K562 (cell line): ENCODE results near the gene PPTC7. TPM values are rescaled to one million over a fixed set of nuclear protein-coding genes. Genes with fewer than 3 reads are reported as not detected.

ENCODE experiments used
- ARID2 ChIP-seq: fragments of 450-650 bp; IDR thresholded peaks from 2 replicates; pipeline ENCODE4 v1.6.1; 2017; ENCODE audit warnings: antibody characterized with exemption, mild to moderate bottlenecking
- CREB5 ChIP-seq: fragments of 250-450 bp; sonication (Bioruptor Pico); IDR thresholded peaks from 2 replicates; pipeline ENCODE4 v1.5.0; 2020; ENCODE audit warnings: mild to moderate bottlenecking
- DNMT1 ChIP-seq: fragments of 450-650 bp; IDR thresholded peaks from 2 replicates; pipeline ENCODE4 v1.6.1; 2016; ENCODE audit warnings: antibody characterized with exemption, mild to moderate bottlenecking
- E2F6 ChIP-seq, 2 experiments: IDR thresholded peaks; 2 replicates each; pipeline ENCODE4 v1.6.1; 2011; ENCODE audit warnings: borderline replicate concordance in 1 of 2, control low read depth in 1 of 2, low read depth in 1 of 2, low read length in 1 of 2, mild to moderate bottlenecking in 1 of 2, mixed read lengths in 1 of 2, moderate library complexity in 1 of 2; ENCODE audit not compliant: insufficient read depth in 1 of 2, insufficient read length in 1 of 2, poor library complexity in 1 of 2, severe bottlenecking in 1 of 2; ENCODE audit errors: extremely low read depth in 1 of 2
- EZH2 ChIP-seq: IDR thresholded peaks from 2 replicates; pipeline ENCODE4 v1.6.1; 2012; ENCODE audit warnings: low read depth, mild to moderate bottlenecking, inconsistent platforms, low read length, borderline replicate concordance
- PCBP1 ChIP-seq: fragments of 200-400 bp; formaldehyde crosslinking; IDR thresholded peaks from 2 replicates; pipeline ENCODE4 v1.6.1; 2018; ENCODE audit warnings: mild to moderate bottlenecking, low read depth, low read length; ENCODE audit not compliant: poor library complexity, severe bottlenecking
- RBM22 ChIP-seq: fragments of 200-400 bp; formaldehyde crosslinking; IDR thresholded peaks from 2 replicates; pipeline ENCODE4 v1.6.1; 2018; ENCODE audit warnings: low read length, low read depth; ENCODE audit not compliant: poor library complexity, severe bottlenecking
- REST ChIP-seq, 2 experiments: fragments of 450-650 bp; formaldehyde crosslinking in 1 of 2; IDR thresholded peaks; 2 replicates each; pipeline versions ENCODE4 v1.4.0 to v1.6.1; 2014 to 2020; ENCODE audit warnings: mild to moderate bottlenecking in 2 of 2, borderline replicate concordance in 1 of 2, low read depth in 1 of 2
- XRCC4 ChIP-seq: IDR thresholded peaks from one replicate; pipeline ENCODE4 v1.6.1; 2011; ENCODE audit not compliant: insufficient read depth, insufficient read length; ENCODE audit errors: extremely low read depth
- ZC3H11A ChIP-seq: IDR thresholded peaks from 2 replicates; pipeline ENCODE4 v1.6.1; 2012; ENCODE audit warnings: low read depth, low read length, improper control_type of control experiment
- polyA plus RNA-seq, 8 experiments: library from polyadenylated mRNA; depleted of rRNA in 4 of 8; stranded (reverse) in 5 of 8; unstranded in 3 of 8; fragments of >200 nt; fragmentation: Nextera tagmentation in 2 of 8; fragmentation: Illumina TruSeq in 1 of 8; extraction: Ambion mirVana in 2 of 8; extraction: Trizol in 1 of 8; gene quantifications; 2 replicates each; pipeline versions ENCODE4 v1.2.1 to v1.2.3, GENCODE V29; 2011 to 2014; ENCODE audit warnings: inconsistent platforms in 1 of 8, missing spikeins in 1 of 8
- total RNA-seq, 7 experiments: library from RNA; depleted of rRNA in 6 of 7; stranded (reverse); fragments of >200 nt in 6 of 7; fragmentation: Illumina TruSeq in 2 of 7; extraction: Trizol in 2 of 7; gene quantifications; 2 replicates each; pipeline versions ENCODE4 v1.2.1 to v1.2.3, GENCODE V29; 2011 to 2021; ENCODE audit warnings: low replicate concordance in 1 of 7

Gene PPTC7
- total and polyA plus RNA-seq, 9 of the 15 experiments (the other 6 are each of a cell fraction or from before 2014, with no cell fraction given): 2.6 to 23.1 (median 11.9) TPM

- no peak; the same call in 1 of the 2 replicates for TF ChIP-seq REST (IDR thresholded peaks at IDR 0.05; ENCODE audit: borderline replicate concordance)
- TF ChIP-seq REST (CRISPR knock-in tag; IDR thresholded peaks at IDR 0.05; ENCODE audit: low read depth): 0 out of 2 replicates have a peak, but pooled peaks have one; percentile 16
- TF ChIP-seq CREB5 (CRISPR knock-in tag): no peak
- TF ChIP-seq EZH2: no peak
- no peak for TF ChIP-seq ARID2
- TF ChIP-seq E2F6 (IDR thresholded peaks at IDR 0.05; ENCODE audit: borderline replicate concordance in 1 of 2, extremely low read depth in 1 of 2, insufficient read depth in 1 of 2, insufficient read length in 1 of 2, low read depth in 1 of 2, low read length in 1 of 2, poor library complexity in 1 of 2, severe bottlenecking in 1 of 2): peak; percentile 100
- TF ChIP-seq XRCC4: no peak
- TF ChIP-seq DNMT1: no peak
- peak; percentile 61 for TF ChIP-seq PCBP1
- no peak for TF ChIP-seq RBM22
- TF ChIP-seq ZC3H11A: no peak
These were observed 81.1 kb downstream of the PPTC7 start, which contains the start of the genes RAD9B and VPS29 (continued) for GRCh38 chr12:110501752-110502738.
